Endothelial cell (in vitro differentiated cells): ENCODE results near the gene PRKCSH. TPM values are rescaled to one million over a fixed set of nuclear protein-coding genes. Genes with fewer than 3 reads are reported as not detected.
"Not testable (repeated sequence)": the region's sequence is repeated elsewhere in the genome, so short reads cannot be mapped to it uniquely, and the experiment has no call there.

Experiments used
- DNase-seq: peaks from one replicate; pipeline ENCODE4 v3.0.0; 2021; ENCODE audit warnings: low spot score
- H3K27ac Mint-ChIP-seq: one replicate; pipeline ENCODE4 v1.8.0; 2021; ENCODE audit warnings: mixed read lengths, inconsistent platforms; ENCODE audit not compliant: unreplicated experiment
- H3K27me3 Mint-ChIP-seq: one replicate; pipeline ENCODE4 v1.8.0; 2021; ENCODE audit warnings: mild to moderate bottlenecking, moderate library complexity, mixed read lengths, inconsistent platforms; ENCODE audit not compliant: unreplicated experiment
- H3K36me3 Mint-ChIP-seq: one replicate; pipeline ENCODE4 v1.8.0; 2021; ENCODE audit warnings: mild to moderate bottlenecking, low read depth, mixed read lengths, inconsistent platforms; ENCODE audit not compliant: unreplicated experiment
- H3K4me1 Mint-ChIP-seq: one replicate; pipeline ENCODE4 v1.8.0; 2021; ENCODE audit warnings: mild to moderate bottlenecking, mixed read lengths, inconsistent platforms; ENCODE audit not compliant: unreplicated experiment
- H3K4me3 Mint-ChIP-seq: one replicate; pipeline ENCODE4 v1.8.0; 2021; ENCODE audit warnings: mild to moderate bottlenecking, mixed read lengths, inconsistent platforms; ENCODE audit not compliant: unreplicated experiment
- H3K9me3 Mint-ChIP-seq: one replicate; pipeline ENCODE4 v1.8.0; 2021; ENCODE audit warnings: mixed read lengths, inconsistent platforms; ENCODE audit not compliant: unreplicated experiment
- total RNA-seq: library from RNA; stranded (reverse); fragmentation: NEBNext Ultra II Directional; extraction: Animal tissue kit (Norgen Biotek cat#: 25700); gene quantifications from one replicate; pipeline ENCODE4 v1.2.1, GENCODE V29; 2021; ENCODE audit not compliant: unreplicated experiment
- TF ChIP-seq, protein P1 (sequence below): fragments of 200-600 bp; sonication (generic); IDR thresholded peaks from one replicate; pipeline ENCODE4 v1.5.0; 2021; ENCODE audit warnings: antibody characterized with exemption; ENCODE audit not compliant: unreplicated experiment

Gene PRKCSH
- total RNA-seq, 1 donor from 2014 or later = 466 TPM

DNA sequence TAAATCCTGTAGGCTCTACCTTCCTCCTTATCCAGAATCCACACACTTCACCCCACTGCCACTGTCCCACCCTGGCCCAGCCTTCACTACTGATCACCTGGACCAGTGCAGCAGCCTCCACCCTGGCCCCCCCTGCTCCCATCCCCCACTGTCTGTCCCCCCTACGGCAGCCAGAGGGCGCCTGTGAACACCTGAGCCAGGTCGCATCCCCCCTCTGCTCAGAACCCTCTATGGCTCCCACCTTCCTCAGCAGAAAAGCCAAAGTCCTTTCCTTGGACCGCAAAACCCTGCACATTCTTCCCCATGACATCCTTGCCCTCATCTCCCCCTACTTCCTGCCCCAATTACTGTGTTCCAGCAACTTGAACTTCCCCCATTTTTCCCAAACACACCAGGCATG, 24.8 kb downstream of the PRKCSH start:
- no peak for DNase-seq
- Mint-ChIP-seq H3K36me3 (peaks cover 3% of the 10 kb centered on the region), H3K4me1 (no peaks in the 10 kb centered on the region), H3K27me3 (peaks cover 3% of the 10 kb centered on the region), H3K4me3 (no peak overlapping the region), H3K9me3 (no peaks in the 10 kb centered on the region), H3K27ac (no peak overlapping the region)
- TF ChIP-seq, protein P1, sequence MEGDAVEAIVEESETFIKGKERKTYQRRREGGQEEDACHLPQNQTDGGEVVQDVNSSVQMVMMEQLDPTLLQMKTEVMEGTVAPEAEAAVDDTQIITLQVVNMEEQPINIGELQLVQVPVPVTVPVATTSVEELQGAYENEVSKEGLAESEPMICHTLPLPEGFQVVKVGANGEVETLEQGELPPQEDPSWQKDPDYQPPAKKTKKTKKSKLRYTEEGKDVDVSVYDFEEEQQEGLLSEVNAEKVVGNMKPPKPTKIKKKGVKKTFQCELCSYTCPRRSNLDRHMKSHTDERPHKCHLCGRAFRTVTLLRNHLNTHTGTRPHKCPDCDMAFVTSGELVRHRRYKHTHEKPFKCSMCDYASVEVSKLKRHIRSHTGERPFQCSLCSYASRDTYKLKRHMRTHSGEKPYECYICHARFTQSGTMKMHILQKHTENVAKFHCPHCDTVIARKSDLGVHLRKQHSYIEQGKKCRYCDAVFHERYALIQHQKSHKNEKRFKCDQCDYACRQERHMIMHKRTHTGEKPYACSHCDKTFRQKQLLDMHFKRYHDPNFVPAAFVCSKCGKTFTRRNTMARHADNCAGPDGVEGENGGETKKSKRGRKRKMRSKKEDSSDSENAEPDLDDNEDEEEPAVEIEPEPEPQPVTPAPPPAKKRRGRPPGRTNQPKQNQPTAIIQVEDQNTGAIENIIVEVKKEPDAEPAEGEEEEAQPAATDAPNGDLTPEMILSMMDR = no peak

DNA sequence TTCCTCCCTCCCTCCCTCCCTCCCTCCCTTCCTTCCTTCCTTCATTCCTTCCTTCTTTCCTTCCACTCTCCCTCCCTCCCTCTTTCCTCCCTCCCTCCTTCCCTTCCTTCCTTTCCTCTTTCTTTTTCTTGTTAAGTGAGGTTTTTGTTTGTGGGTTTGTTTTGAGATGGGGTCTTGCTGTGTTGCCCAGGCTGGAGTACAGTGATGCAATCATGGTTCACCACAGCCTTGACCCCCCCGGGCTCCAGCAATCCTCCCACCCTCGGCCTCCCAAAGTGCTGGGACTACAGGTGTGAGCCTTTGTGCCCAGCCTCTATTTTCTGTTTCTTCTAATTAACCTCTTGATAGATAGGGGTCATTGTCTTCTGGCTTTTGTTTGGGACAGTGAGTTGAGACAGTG, 26.0 kb downstream of the PRKCSH start:
- DNase-seq = no peak
- H3K27ac Mint-ChIP-seq = no peak overlapping the region
- no peaks in the 10 kb centered on the region for H3K4me1 Mint-ChIP-seq
- H3K9me3 Mint-ChIP-seq = no peaks in the 10 kb centered on the region
- peaks cover 3% of the 10 kb centered on the region for H3K36me3 Mint-ChIP-seq
- H3K4me3 Mint-ChIP-seq = no peak overlapping the region
- TF ChIP-seq, protein P1 = no peak
- peaks cover 6% of the 10 kb centered on the region for H3K27me3 Mint-ChIP-seq

DNA sequence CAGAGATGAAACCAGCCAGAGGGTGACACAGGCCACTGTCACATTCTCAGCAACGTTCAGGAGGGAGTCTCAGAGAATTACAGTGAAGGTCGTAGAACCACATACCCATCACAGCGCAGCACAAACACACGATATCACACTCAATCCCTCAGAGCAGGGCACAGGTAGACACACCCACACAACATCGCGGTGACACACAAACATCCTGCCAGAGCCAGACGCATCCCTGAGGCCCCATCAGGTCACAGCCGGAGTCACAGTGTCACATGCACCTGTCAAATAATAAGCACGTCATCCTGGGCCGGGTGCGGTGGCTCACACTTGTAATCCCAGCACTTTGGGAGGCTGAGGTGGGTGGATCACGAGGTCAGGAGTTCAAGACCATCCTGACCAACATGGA, 28.0 kb downstream of the PRKCSH start:
- TF ChIP-seq, protein P1 = no peak
- no peak overlapping the region for H3K4me3 Mint-ChIP-seq
- no peak for DNase-seq
- H3K9me3 Mint-ChIP-seq = no peaks in the 10 kb centered on the region
- no peaks in the 10 kb centered on the region for H3K4me1 Mint-ChIP-seq
- H3K27ac Mint-ChIP-seq = no peak overlapping the region
- peaks cover 3% of the 10 kb centered on the region for H3K36me3 Mint-ChIP-seq
- peaks cover 6% of the 10 kb centered on the region for H3K27me3 Mint-ChIP-seq

DNA sequence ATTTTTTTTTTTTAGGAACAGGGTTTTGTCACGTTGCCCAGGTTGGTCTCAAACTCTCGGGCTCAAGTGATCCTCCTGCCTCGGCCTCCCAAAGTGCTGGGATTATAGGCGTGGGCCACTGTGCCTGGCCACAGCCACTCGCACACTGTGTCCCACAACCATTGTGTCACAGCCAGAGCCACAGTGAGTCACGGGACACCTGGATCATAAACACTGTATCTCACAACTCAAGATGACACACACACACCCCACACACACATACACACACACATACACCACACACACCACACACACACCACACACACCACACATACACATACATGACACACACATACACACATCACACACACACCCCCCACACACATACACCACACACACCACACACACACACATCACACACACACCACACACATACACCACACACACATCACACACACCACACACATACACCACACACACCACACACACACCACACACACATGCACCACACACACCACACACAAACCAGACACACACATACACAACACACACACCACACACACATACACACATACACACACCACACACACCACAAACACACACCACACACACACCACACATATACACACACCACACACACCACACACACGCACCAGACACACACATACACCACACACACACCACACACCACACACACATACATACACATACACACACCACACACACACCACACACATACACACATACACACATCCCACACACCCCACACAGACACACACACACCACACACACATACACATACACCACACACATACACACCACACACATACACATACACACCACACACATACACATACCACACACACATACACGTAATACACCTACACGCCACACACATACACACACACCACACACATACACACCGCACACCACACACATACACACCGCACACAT, 29.2 kb downstream of the PRKCSH start:
- Mint-ChIP-seq H3K27me3 (peaks cover 6% of the 10 kb centered on the region), H3K27ac (no peak overlapping the region), H3K36me3 (peaks cover 3% of the 10 kb centered on the region), H3K4me3 (no peak overlapping the region), H3K4me1 (no peaks in the 10 kb centered on the region), H3K9me3 (no peaks in the 10 kb centered on the region)
- no peak for DNase-seq
- TF ChIP-seq, protein P1 = no peak

DNA sequence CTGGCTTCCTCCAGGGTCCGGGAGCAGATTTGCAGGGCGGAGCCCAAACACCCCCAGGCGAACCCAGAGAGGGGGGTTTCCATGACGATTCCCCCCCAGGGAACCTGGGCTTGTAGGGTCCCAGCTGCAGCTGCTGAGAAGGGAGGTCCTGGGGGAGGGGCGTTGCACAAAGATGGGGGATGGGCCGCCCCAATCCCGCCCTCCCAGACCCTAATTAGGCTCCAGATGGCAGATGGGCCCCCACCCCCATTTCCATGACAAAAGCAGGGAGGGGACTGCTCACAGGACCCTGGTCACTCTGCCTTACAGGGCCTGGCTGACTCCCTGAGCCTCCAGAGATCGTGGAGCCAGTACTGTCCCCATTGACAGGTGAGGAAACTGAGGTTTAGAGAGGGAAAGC, 30.2 kb downstream of the PRKCSH start:
- Mint-ChIP-seq H3K27ac (no peak overlapping the region), H3K36me3 (no peaks in the 10 kb centered on the region), H3K4me1 (no peaks in the 10 kb centered on the region)

DNA sequence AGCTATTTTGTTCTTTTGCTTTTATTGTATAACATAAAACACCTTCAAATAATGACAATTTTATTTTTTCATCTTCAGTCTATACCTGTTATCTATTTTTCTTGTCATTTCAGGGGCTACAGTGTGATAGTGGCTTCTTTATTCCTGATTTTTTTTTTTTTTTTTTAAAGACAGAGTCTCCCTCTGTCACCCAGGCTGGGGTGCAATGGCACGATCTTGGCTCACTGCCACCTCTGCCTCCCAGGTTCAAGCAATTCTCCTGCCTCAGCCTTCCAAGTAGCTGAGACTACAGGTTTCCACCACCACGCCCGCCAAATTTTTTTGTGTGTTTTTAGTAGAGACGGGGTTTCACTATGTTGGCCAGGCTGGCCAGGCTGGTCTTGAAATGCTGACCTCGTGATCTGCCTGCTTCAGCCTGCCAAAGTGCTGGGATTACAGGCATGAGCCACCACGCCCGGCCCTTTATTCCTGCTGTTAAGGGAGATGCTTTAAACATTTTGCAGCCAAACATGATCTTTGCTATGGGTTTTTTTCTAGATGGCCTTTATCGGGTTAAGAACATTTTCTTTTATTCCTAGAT, 32.9 kb downstream of the PRKCSH start:
- H3K9me3 Mint-ChIP-seq, DNase-seq, H3K27me3 Mint-ChIP-seq, H3K4me3 Mint-ChIP-seq, H3K4me1 Mint-ChIP-seq, H3K36me3 Mint-ChIP-seq, H3K27ac Mint-ChIP-seq: not testable (repeated sequence)

More for the DNA sequence above, 30.2 kb downstream of the PRKCSH start:
- Mint-ChIP-seq H3K4me3 (no peak overlapping the region), H3K27me3 (peaks cover 5% of the 10 kb centered on the region), H3K9me3 (no peaks in the 10 kb centered on the region)
- TF ChIP-seq, protein P1 = no peak
- no peak for DNase-seq
